Gastroesophageal sphincter (tissue), 3 donors: ENCODE data around the gene MGAT5B.

Source experiments
- POLR2A ChIP-seq, 2 donors: fragments of 450-650 bp; IDR thresholded peaks; one replicate each; pipeline ENCODE4 v1.6.1; 2017; ENCODE audit warnings: antibody characterized with exemption in 2 of 2, mild to moderate bottlenecking in 2 of 2, moderate library complexity in 1 of 2
- TF ChIP-seq, protein P1 (sequence below), 4 experiments: fragments of 200-600 bp in 2 of 4; fragments of 450-650 bp in 2 of 4; sonication (generic) in 1 of 4; IDR thresholded peaks; one replicate each; pipeline ENCODE4 v1.5.1; 2017 to 2019; ENCODE audit warnings: antibody characterized with exemption in 4 of 4, mild to moderate bottlenecking in 2 of 4, moderate library complexity in 2 of 4

GRCh38 chr17:76947771-76948170 lies 79.6 kb downstream of the MGAT5B start:
- no peak for TF ChIP-seq POLR2A (IDR thresholded peaks at IDR 0.05)
- TF ChIP-seq, protein P1, sequence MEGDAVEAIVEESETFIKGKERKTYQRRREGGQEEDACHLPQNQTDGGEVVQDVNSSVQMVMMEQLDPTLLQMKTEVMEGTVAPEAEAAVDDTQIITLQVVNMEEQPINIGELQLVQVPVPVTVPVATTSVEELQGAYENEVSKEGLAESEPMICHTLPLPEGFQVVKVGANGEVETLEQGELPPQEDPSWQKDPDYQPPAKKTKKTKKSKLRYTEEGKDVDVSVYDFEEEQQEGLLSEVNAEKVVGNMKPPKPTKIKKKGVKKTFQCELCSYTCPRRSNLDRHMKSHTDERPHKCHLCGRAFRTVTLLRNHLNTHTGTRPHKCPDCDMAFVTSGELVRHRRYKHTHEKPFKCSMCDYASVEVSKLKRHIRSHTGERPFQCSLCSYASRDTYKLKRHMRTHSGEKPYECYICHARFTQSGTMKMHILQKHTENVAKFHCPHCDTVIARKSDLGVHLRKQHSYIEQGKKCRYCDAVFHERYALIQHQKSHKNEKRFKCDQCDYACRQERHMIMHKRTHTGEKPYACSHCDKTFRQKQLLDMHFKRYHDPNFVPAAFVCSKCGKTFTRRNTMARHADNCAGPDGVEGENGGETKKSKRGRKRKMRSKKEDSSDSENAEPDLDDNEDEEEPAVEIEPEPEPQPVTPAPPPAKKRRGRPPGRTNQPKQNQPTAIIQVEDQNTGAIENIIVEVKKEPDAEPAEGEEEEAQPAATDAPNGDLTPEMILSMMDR (IDR thresholded peaks at IDR 0.05), result no peak
